ENCODE results near the gene SST.
"Not testable (repeated sequence)": the region's sequence is repeated elsewhere in the genome, so short reads cannot be mapped to it uniquely, and the experiment has no call there.

Gene SST

DNA sequence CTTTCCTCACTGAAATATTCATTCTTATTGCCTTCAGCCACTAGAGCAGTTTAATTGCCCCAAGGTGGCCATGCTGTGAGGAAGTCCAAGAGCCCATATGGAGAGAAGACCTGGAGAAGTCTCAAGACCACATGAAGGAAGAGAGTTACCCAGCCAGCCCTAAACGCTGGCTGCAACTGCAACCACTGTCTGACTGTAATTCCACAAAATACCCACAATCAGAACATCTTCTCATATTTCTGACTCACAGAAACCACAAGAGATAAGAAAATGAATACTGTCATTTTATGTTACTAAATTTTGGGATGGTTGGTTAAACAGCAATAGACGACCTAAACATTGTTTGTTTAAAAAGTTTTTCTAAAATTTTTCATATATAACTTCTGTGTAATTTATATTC lies 14.7 kb upstream of the SST start:
- DNase-seq (ENCODE audit: low read depth in 1 of 2, low spot score in 1 of 2), result no peak

GRCh38 chr3:187684444-187684843 lies 14.2 kb upstream of the SST start:
- DNase-seq (ENCODE audit: low read depth in 1 of 2, low spot score in 1 of 2), result no peak

DNA sequence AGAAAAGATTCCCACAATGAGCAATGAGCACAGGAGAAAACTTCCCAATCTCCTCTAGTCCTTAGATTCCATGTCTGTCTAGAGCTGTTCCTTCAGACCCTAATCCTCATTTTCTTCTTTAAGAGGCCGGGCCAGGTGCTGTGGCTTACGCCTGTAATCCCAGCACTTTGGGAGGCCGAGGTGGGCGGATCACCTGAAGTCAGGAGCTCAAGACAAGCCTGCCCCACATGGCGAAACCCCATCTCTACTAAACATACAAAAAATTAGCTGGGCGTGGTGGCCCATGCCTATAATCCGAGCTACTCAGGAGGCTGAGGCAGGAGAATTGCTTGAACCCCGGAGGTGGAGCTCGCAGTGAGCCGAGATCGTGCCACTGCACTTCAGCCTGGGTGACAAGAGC lies 11.6 kb upstream of the SST start:
- not testable (repeated sequence) for DNase-seq (ENCODE audit: low read depth in 1 of 2, low spot score in 1 of 2)

DNA sequence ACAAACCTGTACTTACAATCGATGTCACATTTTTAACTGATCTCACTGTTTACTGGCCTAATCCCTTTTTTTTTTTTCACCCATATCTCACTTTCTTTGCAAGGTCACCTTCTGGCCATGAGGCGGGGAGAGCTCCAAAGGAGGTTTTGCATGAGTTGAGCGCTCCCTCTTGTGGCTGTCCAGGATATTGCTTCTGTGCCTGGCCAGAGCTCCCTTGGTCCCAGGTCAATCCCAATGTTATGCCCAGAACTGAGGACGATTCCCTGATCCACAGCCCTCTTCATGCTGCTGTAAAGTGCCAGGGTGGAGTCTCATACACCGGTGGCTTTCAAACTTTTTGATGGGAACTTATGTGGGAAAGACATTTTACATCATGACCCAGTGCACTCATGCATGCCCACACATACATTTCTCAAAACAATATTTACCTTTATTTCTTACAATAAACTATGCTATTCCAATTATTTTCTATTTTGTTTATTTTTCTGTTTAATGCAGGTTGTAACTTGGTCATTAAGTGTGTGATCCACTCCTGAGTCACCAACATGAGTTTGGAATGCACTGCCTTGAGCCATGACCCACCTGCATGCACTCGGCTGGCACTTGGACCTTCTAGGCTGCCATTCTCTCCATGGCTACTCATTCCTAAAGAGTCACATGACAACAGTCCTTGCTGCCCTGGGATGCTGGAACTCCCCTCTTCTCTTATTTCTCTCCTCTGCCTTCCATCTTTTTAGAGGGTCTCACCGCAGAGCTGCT lies 9.6 kb upstream of the SST start:
- DNase-seq (ENCODE audit: low read depth in 1 of 2, low spot score in 1 of 2), result peak; percentile 27 to 49

DNA sequence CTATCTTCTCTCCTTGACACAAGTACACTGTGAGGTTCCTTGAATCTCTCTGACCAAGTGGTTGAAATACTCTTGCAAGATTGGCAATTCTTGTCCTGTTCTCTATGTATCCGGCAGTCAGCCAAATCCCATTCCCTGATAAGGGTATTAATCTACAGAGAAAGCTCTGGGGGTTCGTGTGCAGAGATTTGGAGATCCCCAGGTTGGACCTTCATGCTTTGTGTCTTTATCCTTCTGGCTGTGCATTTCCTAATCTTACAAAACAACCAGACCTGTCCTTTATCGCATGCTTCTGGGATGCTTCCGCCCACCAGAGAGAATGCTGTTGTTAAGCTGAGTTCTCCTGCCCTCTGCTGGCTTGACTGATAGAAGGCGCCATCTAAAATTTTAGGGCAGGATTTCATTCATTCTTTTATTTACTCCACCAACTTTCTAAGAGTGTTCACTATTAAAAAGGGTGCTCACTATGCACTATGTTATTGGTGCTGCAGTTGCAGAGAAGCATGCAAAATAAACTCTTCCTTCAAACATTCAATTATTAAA lies 8.6 kb upstream of the SST start:
- no peak for DNase-seq (ENCODE audit: low read depth in 1 of 2, low spot score in 1 of 2)

- no peak for DNase-seq (ENCODE audit: low read depth in 1 of 2, low spot score in 1 of 2)
Measured at GRCh38 chr3:187677604-187678003, 7.4 kb upstream of the SST start.

DNA sequence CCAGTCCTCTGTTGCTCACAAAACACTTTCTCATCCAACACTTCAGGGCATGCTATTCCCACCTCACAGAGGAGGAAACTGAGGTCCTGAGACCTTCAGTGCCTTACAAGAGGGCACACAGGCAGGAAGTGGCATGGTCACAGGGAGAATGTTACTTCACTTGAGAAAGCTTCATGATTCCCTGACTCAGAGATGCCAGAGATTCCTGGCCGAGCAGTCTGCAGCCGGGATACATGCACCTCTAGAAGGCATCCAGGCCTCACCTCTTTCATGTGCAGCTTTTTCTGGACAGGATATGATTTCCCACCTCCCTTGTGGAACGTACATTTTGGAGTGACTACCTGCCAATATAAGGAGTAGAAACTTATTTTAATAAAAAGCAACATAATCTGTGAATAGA lies 2.8 kb upstream of the SST start:
- no peak for DNase-seq (ENCODE audit: low read depth in 1 of 2, low spot score in 1 of 2)

- DNase-seq (ENCODE audit: low read depth in 1 of 2, low spot score in 1 of 2), result no peak
Measured at GRCh38 chr3:187667526-187667925, 2.7 kb downstream of the SST start.

DNA sequence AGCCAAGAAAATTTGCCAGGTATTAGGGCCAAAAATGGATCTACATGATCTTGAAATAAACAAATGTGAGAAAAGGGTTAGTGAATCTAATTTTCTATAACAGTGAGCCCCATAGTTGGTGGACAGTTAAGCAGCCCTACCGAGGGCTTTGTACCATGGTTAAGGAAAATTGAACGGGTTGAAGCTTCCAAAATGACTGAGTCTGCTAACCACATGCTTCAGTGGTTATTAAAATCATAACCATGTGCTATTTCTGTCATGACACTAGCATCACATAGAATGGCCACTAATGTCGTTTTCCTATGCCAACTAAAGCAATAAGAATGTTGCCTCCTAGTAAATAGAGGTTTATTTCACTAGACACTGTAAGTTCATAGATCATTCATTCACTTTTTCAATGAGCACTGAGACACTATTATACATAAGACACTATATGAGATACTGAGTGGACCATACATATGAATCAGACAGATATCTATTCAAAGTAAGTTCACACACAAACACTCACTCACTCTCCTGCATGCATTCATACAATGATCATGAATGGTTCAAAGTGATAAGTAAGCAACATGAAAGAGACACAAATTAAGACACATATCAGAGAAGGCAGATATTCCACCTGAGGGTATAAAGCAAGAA lies 4.3 kb downstream of the SST start:
- no peak for DNase-seq (ENCODE audit: low read depth in 1 of 2, low spot score in 1 of 2)

DNA sequence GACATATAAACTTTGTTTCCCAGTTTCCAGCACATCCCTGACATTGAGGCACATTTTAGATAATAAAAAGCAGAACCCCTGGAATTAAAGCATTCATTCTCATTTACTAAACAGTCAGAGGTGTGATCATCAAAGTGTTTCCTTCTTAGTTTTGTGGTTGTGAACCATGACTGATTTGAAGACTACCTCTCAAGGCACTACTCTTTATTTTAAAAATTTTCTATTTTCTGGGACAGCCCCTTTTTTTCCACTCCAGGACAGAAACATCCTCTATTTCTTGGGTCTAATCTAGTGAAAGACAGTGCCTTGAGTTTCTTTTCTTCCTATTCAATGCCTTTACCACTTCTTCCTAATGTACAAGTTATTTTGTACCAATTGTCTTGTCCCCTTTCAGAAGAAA lies 5.2 kb downstream of the SST start:
- DNase-seq (ENCODE audit: low read depth in 1 of 2, low spot score in 1 of 2), result no peak

DNA sequence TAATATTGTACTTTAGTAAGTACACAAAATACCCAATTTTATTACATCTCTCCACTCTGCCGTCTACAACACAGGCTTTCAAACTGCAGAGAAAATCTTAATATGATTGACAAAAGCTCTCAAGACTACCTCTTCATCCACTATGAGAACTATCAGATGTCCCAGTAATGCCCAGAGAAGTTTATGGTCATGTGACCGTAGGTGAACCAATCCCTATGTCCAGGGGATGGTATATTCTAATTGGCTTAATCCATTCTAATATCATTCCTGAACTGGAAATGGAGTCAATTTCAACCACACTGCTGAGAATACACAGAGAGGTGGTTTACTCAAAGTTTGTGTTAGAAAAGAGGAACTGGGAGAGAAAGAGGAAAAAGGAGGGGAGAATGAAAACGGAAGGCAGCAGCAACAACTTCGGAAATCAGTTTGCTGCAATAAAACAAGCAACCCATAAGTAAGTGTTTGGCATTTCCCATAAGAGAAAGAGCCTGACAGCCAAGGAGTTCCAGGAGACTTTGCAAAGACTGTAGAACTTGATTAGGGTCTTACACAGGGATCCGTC lies 7.3 kb downstream of the SST start:
- no peak for DNase-seq (ENCODE audit: low read depth in 1 of 2, low spot score in 1 of 2)

- no peak for DNase-seq (ENCODE audit: low read depth in 1 of 2, low spot score in 1 of 2)
Measured at GRCh38 chr3:187661267-187661666, 8.9 kb downstream of the SST start.

GRCh38 chr3:187651282-187651681 lies 18.9 kb downstream of the SST start:
- DNase-seq (ENCODE audit: low read depth in 1 of 2, low spot score in 1 of 2), result no peak

DNA sequence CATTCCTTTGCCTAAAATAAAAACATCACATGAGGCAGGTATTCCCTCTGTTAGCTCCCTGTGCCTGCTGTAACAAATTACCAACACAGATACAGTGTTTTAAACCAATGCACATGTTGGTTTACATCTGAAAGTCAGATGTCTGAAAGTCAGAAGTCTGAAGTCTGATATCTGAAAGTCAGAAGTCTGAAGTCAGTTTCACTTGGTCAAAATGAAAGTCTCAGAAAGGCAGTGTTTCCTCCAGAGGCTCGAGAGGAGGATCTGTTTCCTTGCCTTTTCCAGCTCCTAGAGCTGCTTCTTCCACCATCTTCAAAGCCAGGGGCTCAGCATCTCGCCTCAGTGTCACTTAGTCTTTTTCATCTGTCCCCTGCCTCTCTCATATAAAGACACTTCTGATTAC lies 22.0 kb downstream of the SST start:
- no peak for DNase-seq (ENCODE audit: low read depth in 1 of 2, low spot score in 1 of 2)

DNA sequence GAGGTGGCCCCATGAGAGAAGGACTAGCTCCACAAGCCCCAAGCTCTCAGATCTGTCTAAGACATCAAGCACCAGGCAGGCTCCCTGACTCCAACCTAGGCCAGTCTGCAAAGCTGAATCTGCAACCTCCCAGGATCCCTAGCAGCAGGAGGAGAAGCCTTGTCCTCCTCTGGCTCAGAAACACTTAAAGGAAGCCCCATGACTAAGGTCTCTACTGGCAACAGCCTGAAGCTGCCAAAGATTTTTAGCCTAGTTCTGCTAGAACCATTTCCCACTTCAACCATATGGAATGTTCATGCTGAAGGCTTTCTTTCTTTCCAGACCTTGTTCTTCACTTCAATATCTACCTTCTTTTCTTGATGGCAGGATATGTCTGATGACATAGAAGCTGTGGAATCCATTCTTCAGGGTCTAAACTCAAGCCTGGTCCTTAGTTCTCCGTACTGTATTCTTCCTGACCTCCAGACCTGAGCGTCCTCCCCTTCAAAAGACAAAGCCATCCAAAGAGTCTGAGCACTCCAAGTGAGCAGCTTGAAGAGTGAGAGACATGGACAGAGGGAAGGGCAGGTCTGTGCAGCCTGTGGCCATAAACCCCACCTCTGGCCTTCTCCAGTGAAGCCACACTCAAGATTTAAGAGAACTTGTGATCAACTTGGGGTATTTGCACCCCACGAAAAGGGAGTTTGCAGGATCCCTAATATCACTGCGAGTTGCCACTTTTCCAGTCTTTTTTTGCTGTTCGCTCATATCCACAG lies 23.1 kb downstream of the SST start:
- DNase-seq (ENCODE audit: low read depth in 1 of 2, low spot score in 1 of 2), result no peak

GRCh38 chr3:187645379-187645778 lies 24.8 kb downstream of the SST start:
- not testable (repeated sequence) for DNase-seq (ENCODE audit: low read depth in 1 of 2, low spot score in 1 of 2)

DNA sequence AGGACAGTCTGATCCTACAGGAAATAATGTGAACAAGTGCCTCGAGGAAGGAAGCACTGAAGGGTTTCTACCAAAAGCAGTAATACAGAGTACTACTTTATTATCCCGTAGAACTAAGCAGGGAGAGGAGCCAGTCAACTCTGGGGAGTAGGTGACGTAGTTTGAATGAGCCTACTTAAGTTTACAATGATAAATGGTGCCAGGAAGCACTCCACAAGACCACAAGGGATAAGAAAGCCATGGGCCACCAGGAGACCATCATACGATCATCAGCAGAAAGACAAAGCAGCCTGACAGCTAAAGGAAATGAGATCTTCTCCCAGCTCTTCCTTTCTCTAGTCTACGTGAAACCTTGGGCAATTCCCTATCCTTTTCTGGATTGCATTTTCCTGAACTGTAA lies 27.3 kb downstream of the SST start:
- no peak for DNase-seq (ENCODE audit: low read depth in 1 of 2, low spot score in 1 of 2)

DNA sequence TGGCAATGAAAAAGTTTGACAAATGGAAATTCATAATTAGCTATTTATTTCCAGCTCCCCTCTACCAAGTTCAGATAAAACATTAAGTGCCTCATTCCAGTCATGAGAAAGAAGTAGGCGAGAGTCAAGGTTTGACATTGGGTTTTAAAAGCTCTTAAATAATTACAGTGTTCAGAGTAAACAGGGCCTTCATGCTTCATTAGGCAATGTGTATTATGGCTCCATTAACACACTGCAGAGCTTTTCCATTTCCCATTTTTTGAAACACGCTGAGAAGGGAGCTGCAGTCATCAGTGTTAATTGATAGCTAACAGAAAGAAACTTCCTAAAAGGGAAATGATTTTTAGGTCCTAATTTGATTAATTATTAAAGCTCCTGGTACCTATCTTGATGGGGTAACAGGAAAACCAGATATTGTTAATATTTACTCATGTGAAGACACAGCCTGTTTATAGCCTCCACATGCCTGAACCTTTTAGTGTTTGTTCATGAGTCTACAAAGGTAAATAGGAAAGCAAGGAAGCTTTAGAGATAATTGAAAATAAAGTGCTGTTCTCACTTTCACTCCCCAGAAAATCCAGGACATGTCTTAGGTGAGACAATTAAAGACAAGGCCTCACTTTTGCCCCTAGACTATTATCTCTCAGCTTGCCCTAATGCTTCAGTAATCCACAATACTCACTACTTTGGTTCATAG lies 28.7 kb downstream of the SST start:
- DNase-seq (ENCODE audit: low read depth in 1 of 2, low spot score in 1 of 2), result no peak

- no peak for DNase-seq (ENCODE audit: low read depth in 1 of 2, low spot score in 1 of 2)
Measured at GRCh38 chr3:187640569-187641059, 29.6 kb downstream of the SST start.

GRCh38 chr3:187639927-187640568 lies 30.1 kb downstream of the SST start:
- DNase-seq (ENCODE audit: low read depth in 1 of 2, low spot score in 1 of 2), result no peak
